NAMALWA (cell line): ENCODE data around the gene TEDDM1.

Experiments
- DNase-seq: peaks from one replicate; pipeline ENCODE4 v3.0.0-alpha.2; 2015; ENCODE audit warnings: low spot score

The TEDDM1 gene

GRCh38 chr1:182406012-182406411 is 5.5 kb upstream of the TEDDM1 start:
- no peak for DNase-seq

- no peak for DNase-seq
Measured at GRCh38 chr1:182405578-182405977, 5.1 kb upstream of the TEDDM1 start.

GRCh38 chr1:182404781-182405180 is 4.3 kb upstream of the TEDDM1 start:
- DNase-seq, result peak; percentile 46

- DNase-seq, result no peak
Measured at GRCh38 chr1:182397653-182398393, 2.6 kb downstream of the TEDDM1 start.

GRCh38 chr1:182395906-182396305 is 4.6 kb downstream of the TEDDM1 start:
- DNase-seq, result no peak

- no peak for DNase-seq
Measured at GRCh38 chr1:182394055-182394775, 6.3 kb downstream of the TEDDM1 start.

GRCh38 chr1:182392050-182393028 is 8.1 kb downstream of the TEDDM1 start:
- DNase-seq, result peak; percentile 60

GRCh38 chr1:182391362-182392049 is 9.0 kb downstream of the TEDDM1 start, which contains the start of gene GLUL:
GLUL (minus strand) TSS chr1:182391790; CDS start chr1:182388737, 3,053 bp downstream.
- peak; percentile 91 for DNase-seq

GRCh38 chr1:182391028-182391361 is 9.5 kb downstream of the TEDDM1 start:
- no peak for DNase-seq

GRCh38 chr1:182389619-182390047 is 10.8 kb downstream of the TEDDM1 start:
- DNase-seq, result no peak

- DNase-seq, result no peak
Measured at GRCh38 chr1:182388392-182389134, 11.9 kb downstream of the TEDDM1 start.

GRCh38 chr1:182387566-182387965 is 12.9 kb downstream of the TEDDM1 start:
- no peak for DNase-seq

- no peak for DNase-seq
Measured at GRCh38 chr1:182386980-182387379, 13.5 kb downstream of the TEDDM1 start.

GRCh38 chr1:182385885-182386853 is 14.3 kb downstream of the TEDDM1 start:
- DNase-seq, result no peak

- DNase-seq, result no peak
Measured at GRCh38 chr1:182384387-182384960, 16.0 kb downstream of the TEDDM1 start.

GRCh38 chr1:182383934-182384333 is 16.5 kb downstream of the TEDDM1 start:
- no peak for DNase-seq

GRCh38 chr1:182383037-182383661 is 17.3 kb downstream of the TEDDM1 start:
- DNase-seq, result no peak

GRCh38 chr1:182381962-182382819 is 18.3 kb downstream of the TEDDM1 start:
- DNase-seq, result no peak
